Measurements from ENCODE around the gene RANBP17.

GRCh38 chr5:170907758-170908157 is 45.9 kb downstream of the RANBP17 start:
- TF ChIP-seq CTCF (IDR thresholded peaks at IDR 0.05) (no peak), POLR2AphosphoS5 (IDR thresholded peaks at IDR 0.05; ENCODE audit: low read depth, low read length) (no peak), TAF1 (IDR thresholded peaks at IDR 0.05; ENCODE audit: borderline replicate concordance, low read depth, low read length) (no peak), SMC3 (IDR thresholded peaks at IDR 0.05; ENCODE audit: low read depth, low read length) (no peak), RAD21 (IDR thresholded peaks at IDR 0.05; ENCODE audit: low read length) (no peak), EP300 (IDR thresholded peaks at IDR 0.05; ENCODE audit: borderline replicate concordance in 1 of 2, low read depth in 1 of 2, low read length in 1 of 2) (no peak), NFIC (IDR thresholded peaks at IDR 0.05; ENCODE audit: borderline replicate concordance) (no peak), CHD2 (IDR thresholded peaks at IDR 0.05; ENCODE audit: low read length, partially characterized antibody) (no peak), NRF1 (IDR thresholded peaks at IDR 0.05; ENCODE audit: low read depth, low read length) (no peak)

All from SK-N-SH (cell line).